OCI-M1 (cell line): ENCODE measurements around the gene CNTNAP2.

Experiments used
- DNase-seq: peaks from one replicate; lab custom pipeline; 2025; lab: John Stamatoyannopoulos, UW

The CNTNAP2 gene

DNA sequence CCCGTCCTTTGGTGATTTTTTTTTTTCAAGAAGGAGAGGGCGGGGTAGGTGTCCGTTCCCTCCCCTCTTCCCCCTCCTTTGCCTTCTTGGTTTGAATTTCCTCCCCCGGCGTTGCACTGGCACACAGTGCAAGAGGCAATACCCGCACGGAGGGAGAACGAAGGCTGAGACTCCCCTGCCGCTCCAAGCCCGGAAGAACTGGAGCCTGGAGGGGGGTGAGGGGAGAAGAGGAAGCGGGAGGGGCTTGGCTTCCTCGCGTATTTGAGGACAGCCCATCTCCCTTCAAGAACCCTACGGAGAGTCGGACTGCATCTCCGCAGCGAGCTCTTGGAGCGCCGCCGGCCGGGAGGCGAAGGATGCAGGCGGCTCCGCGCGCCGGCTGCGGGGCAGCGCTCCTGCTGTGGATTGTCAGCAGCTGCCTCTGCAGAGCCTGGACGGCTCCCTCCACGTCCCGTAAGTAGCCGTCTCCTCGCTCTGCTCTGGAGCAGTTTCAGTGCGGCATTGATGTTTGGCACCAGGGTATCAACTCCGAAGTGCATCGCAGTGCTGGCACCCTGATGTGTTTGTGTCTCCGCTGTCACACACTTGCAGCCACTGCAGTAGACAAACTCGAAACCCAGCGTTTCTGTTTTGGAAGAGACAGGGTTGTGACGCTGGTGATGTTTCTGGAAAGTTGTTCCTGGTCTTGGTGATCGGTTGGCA lies at the start of gene CNTNAP2:
Gene CNTNAP2, plus strand, starts transcription at position 281 of the 702 bp plus-strand sequence. Its CDS starts 76 bp downstream, at position 357.
- no peak for DNase-seq

DNA sequence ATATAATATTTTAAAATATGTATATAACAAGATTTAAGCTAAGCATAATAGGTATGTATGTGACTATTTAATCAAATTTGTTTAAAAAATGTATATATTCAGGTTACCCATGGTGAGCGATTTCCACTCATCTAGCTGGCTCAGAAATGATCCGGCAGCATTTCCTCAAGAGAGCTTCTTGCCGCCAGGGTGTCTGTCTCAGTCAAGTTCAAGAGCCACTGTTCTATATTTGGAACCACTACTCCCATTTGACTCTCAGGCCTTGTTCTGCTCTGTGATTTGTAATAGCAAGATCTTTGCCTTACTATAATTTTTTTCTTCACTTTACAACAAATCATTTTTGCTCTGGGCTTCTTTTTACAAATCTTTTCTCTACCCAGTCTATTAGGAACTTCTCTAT lies 48.7 kb upstream of the CNTNAP2 start:
- DNase-seq, result no peak

DNA sequence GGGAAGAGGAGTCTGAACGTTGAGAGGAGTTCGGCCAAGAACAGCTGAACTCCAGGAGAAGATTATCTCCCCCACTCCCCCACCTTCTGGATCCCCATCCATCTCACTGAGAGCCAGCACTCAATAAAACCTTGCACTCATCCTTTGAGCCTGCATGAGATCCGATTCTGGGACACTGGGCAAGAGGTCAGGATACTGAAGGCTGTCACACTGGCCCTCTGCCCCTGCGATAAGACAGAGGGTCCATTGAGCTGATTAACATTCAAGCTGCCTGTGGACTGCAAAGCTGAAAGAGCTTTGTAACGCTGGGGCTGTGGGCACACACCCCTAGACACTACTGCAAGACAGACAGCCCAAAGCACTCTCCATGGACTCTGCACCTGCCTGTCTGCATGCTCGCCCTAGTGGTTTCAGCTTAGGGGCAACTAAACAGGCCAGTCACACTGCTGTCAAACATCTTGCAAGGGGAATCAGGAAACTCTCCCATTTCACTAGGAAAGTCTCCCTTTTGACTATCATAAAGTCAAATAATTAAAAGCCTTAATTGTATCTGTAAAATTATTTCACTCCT lies 42.3 kb upstream of the CNTNAP2 start:
- no peak for DNase-seq

DNA sequence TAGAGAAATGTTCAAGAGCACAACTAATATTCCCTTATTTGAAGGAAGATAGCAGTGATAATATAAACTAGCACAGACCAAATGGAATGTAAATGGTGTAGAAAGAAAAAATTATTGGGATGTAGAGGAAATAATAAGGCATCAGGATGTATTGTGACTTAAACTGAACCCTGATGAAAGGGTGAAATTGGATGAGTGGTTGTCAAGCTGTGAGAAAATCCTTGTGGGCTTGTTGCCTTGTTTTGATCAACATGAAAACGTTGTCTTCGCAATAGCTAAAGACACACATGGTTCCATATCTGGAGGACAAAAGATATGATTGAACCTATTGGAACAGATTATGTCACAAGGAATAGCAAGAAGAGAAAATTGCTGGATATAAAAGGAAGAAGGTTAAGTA lies 40.3 kb upstream of the CNTNAP2 start:
- no peak for DNase-seq

DNA sequence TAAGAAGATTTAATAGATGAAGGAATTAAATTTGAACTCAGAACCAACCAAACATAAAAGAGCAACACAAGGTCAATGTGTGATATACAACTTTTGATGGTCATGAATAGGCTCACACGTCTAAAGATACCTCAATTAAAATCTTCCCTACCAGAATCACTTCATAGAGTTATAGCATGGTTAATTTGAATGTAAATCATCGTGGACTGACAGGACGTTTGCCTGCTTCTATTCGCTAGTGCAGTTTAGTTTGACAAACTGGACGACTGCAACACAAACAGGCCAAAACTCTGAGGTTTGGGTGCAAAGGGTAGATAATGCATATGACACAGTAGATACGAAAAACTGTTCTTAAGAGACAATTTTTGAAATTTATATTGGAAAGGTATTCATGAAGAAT lies 32.5 kb upstream of the CNTNAP2 start:
- no peak for DNase-seq

DNA sequence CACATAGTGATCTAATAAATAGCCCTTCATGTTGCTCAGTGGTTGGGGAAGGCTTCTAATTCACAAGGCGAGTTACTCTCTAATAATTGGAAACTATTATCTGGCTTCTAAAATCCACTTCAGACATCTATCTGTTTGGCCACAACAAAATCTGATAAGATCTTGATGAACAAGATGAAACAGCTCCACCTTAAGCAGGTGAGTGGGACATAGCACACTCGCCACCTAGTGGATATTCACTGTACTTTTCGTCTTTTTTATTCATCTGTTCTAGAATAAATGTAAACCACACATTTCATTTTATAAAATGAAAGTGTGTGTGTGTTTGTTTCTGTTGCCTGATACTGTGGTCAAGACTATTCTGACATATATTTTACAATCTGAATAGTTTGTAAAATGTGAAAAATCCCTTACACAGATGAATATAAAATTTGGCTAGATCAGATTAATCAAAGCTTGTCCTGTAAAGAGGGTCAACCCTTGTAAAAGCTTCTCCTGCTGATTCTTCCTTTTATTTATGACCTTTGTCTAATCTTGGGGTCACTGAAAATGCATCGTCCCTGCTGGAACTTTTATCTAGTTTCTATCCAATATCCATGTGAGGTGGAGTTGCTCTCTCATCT lies 26.5 kb upstream of the CNTNAP2 start:
- peak; percentile 21 for DNase-seq

DNA sequence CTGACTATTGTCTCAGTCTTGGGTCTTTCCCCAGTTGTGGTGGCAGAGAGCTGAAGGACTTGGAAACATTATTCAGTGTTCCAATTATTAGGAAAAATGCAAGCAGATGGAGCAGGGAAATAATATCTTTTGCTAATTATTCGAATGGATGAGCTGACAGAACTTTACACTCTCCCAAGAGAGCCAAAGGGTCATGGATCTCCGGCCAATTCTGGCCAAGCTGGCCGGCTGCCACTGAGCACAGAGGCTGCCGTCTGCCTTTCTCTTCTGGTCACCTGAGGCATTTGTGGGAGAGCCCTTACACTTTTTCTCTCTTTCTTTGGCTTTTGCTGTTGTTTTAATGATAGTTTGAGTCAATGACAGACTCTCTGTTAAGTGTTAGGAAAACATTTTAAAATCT lies 22.2 kb upstream of the CNTNAP2 start:
- no peak for DNase-seq

DNA sequence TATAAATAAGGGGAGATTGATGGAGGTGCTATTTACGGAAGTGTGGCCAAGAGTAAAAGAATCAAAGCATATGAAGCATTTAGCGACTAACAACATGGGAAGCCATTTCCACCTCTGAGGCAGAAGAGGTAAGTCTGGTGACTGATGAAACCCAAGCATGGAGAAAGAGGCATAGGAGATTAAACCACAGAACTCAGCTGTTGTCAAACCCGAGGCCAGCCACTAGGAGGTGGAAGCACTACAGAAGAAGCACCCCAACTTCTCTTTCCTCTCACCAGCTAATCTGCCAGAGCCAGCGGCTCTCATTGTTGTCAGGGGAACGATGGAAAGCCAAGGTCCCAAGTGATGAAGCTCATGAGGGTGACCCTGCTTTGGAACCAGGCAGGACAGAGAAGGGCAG lies 19.6 kb upstream of the CNTNAP2 start:
- peak; percentile 2 for DNase-seq

DNA sequence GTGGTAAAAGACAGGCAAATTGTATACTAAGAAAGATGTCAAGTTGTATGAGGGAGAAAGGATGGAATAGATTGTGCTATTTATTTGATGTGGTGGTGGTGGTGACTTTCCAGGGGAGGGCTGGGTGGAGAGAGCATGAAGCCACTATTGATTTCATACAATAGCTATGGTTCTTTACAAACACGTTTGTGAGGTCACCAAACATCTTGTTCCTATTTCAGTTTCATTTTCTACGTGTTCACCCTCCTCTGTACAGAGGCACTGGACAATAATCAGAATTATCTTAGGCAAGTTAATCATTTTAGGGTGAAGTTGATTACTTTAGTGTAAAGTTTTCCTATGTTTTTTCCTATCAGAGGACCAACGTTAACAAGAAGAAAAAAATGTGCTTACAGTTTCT lies 10.3 kb upstream of the CNTNAP2 start:
- no peak for DNase-seq

DNA sequence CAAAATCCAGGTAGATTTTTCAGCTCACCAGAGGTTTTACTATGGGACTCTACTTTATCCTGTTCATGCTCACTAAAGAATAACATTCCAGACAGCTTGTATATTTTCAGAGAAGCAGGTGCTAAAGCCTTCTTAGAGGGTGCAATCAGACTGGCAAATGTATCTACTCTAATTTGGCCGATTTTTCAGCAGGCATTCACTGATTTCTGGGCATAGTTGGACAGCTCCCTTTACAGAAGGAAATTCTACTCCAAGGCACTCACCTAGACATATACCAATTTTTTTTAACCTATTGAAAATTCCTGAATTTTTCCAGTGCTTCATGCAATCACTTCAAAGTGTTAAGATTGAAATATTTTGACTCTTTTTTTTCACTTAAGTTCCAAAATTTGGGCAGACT lies 3.8 kb upstream of the CNTNAP2 start:
- DNase-seq, result no peak

DNA sequence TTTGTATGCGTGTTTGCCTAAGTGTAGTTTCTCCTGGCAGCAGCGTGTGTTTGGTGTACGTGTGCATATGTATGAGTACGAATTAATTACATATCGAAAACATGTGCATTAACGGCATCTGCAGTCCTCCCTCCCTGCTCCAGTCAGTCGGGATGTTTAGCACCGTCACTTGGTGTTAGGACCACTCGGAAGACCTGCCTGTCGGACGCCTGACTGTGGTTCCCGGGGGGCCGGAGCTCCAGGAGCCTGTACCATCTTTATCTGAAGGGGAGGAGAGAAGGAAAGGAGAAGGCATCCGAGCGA lies 1.1 kb upstream of the CNTNAP2 start:
- no peak for DNase-seq

DNA sequence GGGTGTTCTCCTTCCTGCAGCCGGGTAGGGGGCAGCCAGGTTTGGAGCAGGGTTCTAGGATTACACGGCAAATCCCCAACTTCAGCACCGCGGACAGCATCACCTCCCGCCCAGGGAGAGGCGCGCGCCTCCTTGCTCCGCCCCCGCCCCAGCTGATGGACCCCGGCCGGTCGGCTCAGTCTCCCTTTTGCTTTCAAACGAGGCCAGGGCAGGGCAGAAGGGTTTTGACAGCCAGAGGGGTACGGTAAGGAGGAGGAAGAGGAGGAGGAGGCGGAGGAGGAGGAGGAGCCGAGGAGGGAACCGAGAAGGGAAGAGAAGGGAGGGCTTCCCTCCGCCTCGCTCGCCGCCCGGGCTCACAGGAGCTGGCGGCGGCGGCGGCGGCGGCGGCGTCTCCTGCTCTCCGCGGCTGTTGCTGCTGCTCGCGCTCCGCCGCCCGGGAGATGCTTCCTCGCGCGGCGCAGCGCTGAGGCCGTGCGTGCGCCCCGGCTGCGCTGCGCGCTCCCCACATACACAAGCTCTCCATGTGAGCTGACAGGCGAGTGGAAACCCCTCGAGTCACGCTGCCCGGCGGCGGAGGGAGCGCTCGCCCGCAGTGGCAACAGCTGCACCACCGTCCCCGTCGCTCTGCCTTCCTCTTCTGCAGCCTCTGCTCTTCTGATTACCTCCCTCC lies 615 bp upstream of the CNTNAP2 start:
- DNase-seq, result peak; percentile 72

DNA sequence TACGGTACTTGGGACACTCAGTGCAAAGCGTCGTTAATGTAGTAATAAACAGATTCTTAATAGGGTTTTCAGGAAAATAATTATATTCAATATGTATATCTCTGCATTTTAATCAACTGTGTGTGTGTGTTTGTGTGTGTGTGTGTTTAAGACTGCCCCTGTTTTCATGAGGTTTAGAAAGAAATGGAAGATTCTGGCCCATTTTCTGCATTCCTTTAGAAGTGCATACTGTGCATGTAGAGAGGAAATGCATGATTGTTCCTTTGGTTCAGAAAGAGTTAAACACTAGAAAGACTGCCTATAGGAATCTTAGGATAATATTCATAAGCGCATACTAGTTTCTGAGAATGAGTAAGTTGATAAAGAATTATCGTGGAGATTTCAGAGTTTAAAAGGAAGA lies 975 bp downstream of the CNTNAP2 start:
- no peak for DNase-seq

DNA sequence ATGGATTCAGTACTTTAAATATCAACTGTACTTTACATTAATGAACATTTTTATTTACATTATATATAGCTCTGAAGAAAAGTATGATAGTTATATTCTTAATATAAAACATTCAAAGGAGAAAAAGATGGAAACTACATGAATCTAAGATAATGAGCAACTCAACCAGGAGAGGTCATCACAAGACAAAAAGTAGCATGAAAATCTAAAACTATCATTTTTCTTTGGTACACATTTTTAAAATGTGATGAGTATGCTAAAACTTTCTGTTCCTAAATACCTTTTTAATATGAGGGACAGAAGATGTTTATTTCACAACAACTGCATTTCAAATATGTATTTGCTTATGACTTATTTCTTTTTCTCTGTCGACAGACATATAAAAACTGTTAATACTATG lies 2.4 kb downstream of the CNTNAP2 start:
- no peak for DNase-seq

DNA sequence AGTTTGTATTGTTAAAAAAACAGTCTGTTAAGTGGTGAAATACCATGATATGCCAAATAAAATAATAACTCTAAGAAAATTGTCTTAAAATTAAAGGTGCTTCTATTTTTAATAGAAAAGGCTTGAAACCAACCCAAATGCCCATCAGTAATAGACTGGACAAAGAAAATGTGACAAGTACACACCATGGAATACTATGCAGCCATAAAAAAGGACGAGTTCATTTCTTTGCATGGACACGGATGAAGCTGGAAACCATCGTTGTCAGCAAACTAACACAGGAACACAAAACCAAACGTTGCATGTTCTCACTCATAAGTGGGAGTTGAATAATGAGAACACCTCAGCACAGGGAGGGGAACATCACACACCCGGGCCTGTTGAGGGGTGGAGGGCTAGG lies 7.1 kb downstream of the CNTNAP2 start:
- no peak for DNase-seq

DNA sequence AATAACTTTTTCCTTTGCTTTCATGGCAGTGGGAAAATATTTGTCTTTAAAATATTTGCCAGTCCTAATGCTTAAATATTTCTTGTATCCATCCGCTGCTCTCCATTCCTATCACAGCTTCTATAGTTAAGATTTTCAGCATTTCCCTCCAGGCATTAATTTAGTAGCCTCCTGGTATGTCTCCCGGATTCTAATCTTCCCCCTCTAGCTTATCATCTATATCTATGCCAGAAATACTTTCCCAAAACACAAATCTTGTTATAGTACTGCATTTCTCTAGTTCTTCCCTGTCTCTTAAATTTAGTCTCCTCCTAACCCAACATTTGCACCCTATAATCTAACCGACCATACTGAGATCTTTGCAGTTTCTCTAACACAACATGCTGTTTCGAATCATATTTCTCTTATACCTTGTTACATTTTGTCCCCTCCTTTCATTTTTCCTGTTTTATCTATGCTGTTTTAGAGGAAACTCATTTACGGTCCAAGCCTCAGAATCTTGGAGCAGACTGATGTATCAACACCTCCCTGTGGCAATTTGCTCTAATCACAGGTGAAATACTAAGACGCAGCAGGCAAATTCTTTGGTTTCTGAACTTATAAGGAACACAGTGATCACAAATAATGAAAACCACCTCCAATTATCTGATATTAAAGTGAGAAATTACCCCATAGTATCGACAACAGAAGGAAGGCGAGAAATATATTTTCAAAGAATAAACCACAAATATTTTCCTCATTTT lies 10.3 kb downstream of the CNTNAP2 start:
- no peak for DNase-seq

DNA sequence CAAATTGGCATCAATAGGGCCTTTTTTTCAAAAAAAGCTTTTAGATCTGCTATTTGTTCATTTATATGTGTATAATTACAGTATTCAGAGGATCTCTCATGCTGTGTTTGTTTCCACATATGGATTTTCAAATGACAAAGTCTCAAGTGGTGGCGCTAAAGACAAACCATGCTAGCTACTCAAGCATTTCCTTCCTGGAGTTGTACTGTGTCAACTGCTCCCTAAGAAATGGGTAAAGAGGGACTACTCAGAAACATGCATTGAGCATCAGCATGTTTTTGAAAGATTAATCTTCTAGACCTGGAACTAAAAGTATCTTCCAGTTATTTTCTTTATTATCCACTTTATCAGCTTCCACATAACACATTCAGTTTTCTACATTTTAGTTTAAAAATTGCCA lies 12.7 kb downstream of the CNTNAP2 start:
- DNase-seq, result no peak

DNA sequence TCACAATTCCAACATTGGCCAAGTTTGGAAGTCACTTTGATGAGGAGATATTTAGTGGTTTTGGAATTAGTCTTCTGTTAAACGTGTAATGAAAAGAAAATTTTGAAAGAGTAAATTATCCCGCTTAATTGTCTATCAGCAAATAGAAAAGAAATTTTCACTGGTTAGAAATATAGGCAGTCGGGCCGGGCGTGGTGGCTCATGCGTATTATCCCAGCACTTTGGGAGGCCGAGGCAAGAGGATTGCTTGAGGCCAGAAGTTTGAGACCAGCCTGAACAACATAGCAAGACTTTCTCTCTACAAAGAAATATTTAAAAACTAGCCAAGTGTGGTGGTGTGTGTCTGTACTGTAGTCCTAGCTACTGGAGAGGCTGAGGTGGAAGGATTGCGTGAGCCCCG lies 13.4 kb downstream of the CNTNAP2 start:
- no peak for DNase-seq

DNA sequence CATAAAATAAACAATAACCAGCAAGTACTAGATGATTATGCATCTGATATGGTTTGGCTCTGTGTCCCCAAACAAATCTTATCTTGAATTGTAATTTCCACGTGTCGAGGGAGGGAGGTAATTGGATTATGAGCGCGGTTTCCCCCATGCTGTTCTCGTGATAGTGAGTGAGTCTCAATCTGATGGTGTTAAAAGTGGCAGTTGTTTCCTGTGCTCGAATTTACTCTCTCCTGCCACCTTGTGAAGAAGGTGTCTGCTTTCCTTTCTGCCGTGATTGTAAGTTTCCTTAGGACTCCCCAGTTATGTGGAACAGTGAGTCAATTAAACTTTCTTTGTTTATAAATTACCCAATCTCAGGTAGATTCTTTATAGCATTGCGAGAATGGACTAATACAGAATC lies 15.1 kb downstream of the CNTNAP2 start:
- no peak for DNase-seq

DNA sequence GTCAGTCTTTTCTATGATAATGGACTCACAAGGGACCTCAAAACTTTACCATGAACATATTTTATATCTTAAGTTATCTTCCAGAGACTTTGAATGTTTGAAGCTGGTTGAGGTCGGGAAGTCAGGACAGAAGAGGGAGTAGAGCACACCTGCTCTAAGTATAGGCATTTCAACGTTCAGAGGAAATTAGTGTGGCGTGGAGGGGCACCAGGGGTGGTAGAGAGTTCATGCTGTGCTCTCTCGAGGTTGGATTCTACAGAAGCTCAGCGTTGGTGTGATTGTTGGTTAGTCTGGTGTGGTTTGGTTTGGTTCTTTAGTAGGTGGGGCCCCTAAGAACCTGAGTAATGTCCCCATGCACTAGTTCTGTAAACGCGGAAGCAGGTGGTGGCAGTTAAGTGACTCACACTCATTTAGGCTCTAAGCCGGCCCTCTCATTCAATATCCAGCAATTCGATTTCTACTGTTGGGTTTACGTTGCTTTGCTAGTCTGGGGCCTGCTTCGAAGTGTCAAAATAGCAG lies 19.8 kb downstream of the CNTNAP2 start:
- no peak for DNase-seq

DNA sequence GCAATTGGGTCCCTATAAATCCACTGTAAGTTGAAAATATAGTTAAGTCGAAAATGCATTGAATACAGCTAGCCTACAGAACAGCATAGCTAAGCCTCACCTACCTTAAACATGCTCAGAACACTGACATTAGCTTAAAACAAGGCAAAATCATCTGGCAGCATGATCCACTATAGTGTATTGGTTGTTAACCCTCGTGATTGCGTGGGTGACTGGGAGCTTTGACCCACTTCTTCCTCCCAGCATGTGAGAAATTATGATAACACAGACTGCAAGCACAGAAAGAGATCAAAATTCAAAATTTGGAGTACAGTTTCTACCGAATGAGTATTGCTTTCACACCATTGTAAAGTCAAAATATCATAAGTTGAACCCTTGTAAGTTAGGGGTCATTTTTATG lies 22.3 kb downstream of the CNTNAP2 start:
- no peak for DNase-seq

DNA sequence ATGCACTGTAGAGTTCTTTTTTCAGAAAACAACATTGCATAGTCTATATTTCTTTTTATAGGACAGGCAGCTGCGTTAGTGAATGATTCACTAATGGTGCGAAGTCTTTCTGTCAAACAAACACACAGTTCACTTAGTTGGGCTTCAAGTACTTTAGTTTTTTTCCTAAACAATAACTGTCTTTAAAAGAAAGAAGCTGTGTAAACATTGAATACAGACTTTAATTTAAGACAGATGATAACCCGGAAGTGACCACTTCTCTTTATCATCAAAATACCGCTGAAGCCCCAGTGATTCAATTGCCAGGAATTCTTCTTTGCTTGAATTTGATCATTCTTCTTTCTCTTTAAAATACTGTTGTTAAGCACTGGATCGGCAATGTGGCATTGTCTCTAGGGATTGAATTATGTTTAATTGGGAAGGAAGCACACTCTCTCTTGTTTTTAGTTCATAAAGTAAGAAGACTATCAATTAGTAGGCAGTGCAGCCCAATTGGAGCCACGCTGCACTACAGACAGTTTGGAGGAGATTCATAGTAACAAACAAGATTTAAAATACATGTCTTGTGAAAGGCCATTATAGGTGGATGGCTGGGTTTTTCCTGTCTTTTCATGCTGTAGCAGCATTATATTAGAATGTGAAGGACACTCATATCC lies 30.4 kb downstream of the CNTNAP2 start:
- no peak for DNase-seq
